D721Med (cell line): Measurements from ENCODE around the gene ACP7.

Source experiments
- DNase-seq: peaks from one replicate; pipeline ENCODE4 v3.0.0; 2011; ENCODE audit warnings: low spot score; ENCODE audit not compliant: insufficient read length
- FAIRE-seq: peaks from 2 replicates; lab custom pipeline; 2011; peaks lifted over from hg19 to GRCh38; lab: Jason Lieb, UNC
- CTCF ChIP-seq: IDR thresholded peaks from 2 replicates; pipeline ENCODE4 v1.5.1; 2012; ENCODE audit warnings: mild to moderate bottlenecking, control low read depth; ENCODE audit not compliant: insufficient read depth; ENCODE audit errors: missing control alignments

Gene ACP7

GRCh38 chr19:39154100-39154628, 70.0 kb downstream of the ACP7 start:
- no peak for DNase-seq
- FAIRE-seq: no peak
- TF ChIP-seq CTCF: no peak

- FAIRE-seq: no peak
- DNase-seq: no peak
- no peak for TF ChIP-seq CTCF
Measured at GRCh38 chr19:39154629-39155100, 70.5 kb downstream of the ACP7 start.

GRCh38 chr19:39155114-39155700, 71.0 kb downstream of the ACP7 start:
- no peak for DNase-seq
- FAIRE-seq: no peak
- no peak for TF ChIP-seq CTCF

GRCh38 chr19:39155741-39156140, 71.6 kb downstream of the ACP7 start:
- no peak for DNase-seq
- no peak for FAIRE-seq
- TF ChIP-seq CTCF: no peak

GRCh38 chr19:39156326-39157230, 72.4 kb downstream of the ACP7 start:
- DNase-seq (no peak), FAIRE-seq (no peak)

GRCh38 chr19:39157275-39157996, 73.3 kb downstream of the ACP7 start:
- FAIRE-seq: no peak
- no peak for DNase-seq
- no peak for TF ChIP-seq CTCF

More at GRCh38 chr19:39156326-39157230, 72.4 kb downstream of the ACP7 start:
- TF ChIP-seq CTCF: no peak
